Fibroblast of villous mesenchyme (primary cell): ENCODE results near the gene C1orf210. TPM values are rescaled to one million over a fixed set of nuclear protein-coding genes. Genes with fewer than 3 reads are reported as not detected.
A peak's percentile ranks its signal among the peaks of the same experiment; 100 is the strongest.

Experiments used
- DNase-seq: peaks from one replicate; pipeline ENCODE4 v3.0.0-alpha.2; 2010; ENCODE audit warnings: low read depth
- H3K4me3 ChIP-seq: 2 replicates; pipeline ENCODE4 v1.5.1; 2011; ENCODE audit warnings: low read depth, mild to moderate bottlenecking, low read length
- total RNA-seq: library from RNA; depleted of rRNA; stranded (reverse); fragments of >200 nt; gene quantifications from 2 replicates; pipeline ENCODE4 v1.2.3, GENCODE V29; 2012
- TF ChIP-seq, protein P1 (sequence below): IDR thresholded peaks from 2 replicates; pipeline ENCODE4 v1.5.1; 2012; ENCODE audit warnings: low read depth, mild to moderate bottlenecking, low read length; ENCODE audit not compliant: insufficient read depth

Gene C1orf210
- total RNA-seq, 1 donor, result not detected

DNA sequence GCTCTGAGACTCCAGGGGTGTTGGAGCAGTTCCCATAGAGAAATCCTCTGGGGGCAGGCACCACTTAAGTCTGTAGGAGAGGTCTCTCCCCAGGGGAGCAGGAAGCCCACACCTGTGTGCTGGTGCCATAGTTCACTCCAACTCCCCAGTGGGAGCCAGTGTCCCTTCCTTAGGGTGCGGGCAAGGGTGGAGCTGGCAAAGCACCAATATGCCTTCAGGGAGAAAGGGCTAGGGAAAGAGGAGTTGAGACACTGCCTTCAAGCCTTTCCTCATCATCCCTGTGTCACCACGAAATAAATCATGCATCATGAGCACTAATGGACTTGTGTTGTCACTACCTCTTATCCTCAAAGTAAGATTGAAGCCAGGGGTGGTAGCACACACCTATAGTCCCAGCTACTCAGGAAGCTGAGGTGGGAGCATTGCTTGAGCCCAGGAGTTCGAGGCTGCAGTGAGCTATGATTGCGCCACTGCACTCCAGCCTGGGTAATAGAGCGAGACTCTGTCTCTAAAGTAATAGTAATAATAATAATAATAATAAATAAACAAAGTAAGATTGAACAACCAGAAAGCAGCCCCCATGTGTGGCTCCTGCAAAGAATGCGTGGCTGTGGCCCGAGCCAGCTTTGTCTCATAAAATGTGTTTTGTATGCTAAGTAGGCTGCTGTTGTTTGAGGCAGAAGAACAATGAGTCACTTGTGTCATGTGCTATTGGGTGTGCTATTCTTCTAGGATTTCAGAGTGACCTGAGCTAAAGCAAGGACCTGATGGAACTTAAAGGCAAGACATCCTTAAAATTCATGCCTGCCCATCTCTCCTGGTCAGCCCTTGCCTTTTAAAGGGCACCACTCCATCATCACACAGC, 8.7 kb upstream of the C1orf210 start:
- peak; percentile 52 for DNase-seq
- TF ChIP-seq, protein P1, sequence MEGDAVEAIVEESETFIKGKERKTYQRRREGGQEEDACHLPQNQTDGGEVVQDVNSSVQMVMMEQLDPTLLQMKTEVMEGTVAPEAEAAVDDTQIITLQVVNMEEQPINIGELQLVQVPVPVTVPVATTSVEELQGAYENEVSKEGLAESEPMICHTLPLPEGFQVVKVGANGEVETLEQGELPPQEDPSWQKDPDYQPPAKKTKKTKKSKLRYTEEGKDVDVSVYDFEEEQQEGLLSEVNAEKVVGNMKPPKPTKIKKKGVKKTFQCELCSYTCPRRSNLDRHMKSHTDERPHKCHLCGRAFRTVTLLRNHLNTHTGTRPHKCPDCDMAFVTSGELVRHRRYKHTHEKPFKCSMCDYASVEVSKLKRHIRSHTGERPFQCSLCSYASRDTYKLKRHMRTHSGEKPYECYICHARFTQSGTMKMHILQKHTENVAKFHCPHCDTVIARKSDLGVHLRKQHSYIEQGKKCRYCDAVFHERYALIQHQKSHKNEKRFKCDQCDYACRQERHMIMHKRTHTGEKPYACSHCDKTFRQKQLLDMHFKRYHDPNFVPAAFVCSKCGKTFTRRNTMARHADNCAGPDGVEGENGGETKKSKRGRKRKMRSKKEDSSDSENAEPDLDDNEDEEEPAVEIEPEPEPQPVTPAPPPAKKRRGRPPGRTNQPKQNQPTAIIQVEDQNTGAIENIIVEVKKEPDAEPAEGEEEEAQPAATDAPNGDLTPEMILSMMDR, result no peak
- no peak overlapping the region for H3K4me3 ChIP-seq

DNA sequence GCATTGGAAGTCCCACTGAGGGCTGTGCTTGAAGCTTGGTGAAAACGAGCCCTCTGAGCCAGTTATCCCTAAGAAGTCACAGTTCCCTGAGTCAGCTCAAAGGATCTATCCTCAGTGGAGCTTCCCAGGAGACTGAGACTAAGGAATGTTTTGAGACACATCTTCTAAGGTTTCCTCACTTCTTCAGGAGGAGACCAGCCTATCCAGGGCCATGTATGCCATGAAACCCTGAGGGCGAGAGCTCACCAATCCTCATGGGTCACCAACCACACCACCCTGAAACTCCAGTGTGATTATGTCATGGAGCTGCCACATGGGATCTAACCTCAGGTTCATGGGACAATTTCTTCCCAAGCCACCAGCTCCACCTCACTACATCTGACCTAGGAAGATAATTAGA, 7.8 kb upstream of the C1orf210 start:
- DNase-seq, result no peak
- TF ChIP-seq, protein P1, result no peak
- H3K4me3 ChIP-seq, result no peak overlapping the region

DNA sequence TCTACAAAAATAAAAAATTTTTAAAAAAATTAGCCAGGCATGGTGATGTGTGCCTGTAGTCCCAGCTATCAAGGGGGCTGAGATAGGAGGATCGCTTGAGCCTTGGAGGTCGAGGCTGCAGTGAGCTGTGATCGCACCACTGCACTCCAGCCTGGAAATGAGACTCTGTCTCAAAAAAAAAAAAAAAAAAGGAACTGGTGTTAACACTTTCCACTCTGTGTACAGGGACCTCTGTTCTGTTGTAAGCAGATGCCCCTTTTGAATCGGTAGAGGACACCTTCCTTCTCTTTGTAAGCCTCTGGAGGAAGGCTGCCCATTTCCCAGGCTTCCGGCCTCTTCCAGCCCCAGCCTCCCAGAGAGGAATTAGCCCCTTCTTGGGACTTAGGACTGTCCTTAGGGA, 7.3 kb upstream of the C1orf210 start:
- no peak for DNase-seq
- TF ChIP-seq, protein P1, result no peak
- no peak overlapping the region for H3K4me3 ChIP-seq

DNA sequence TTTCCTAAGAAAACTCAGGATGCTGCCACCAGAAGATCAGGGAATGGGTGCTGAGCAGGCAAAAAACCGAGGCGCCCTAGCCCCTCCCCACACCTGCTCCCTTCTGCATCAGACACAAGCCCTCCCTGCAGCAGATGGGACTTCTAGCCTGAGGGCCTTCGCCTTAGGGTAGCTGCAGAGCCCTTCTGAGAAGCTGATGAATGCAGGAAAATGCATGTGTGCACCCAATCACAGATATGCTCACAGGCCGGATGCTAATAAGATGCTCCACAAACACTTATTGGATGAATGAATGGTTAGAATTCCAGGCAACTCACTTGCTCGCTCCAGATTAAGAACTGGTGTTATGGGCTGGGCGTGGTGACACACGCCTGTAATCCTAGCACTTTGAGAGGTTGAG, 6.8 kb upstream of the C1orf210 start:
- DNase-seq, result no peak
- H3K4me3 ChIP-seq, result no peak overlapping the region

DNA sequence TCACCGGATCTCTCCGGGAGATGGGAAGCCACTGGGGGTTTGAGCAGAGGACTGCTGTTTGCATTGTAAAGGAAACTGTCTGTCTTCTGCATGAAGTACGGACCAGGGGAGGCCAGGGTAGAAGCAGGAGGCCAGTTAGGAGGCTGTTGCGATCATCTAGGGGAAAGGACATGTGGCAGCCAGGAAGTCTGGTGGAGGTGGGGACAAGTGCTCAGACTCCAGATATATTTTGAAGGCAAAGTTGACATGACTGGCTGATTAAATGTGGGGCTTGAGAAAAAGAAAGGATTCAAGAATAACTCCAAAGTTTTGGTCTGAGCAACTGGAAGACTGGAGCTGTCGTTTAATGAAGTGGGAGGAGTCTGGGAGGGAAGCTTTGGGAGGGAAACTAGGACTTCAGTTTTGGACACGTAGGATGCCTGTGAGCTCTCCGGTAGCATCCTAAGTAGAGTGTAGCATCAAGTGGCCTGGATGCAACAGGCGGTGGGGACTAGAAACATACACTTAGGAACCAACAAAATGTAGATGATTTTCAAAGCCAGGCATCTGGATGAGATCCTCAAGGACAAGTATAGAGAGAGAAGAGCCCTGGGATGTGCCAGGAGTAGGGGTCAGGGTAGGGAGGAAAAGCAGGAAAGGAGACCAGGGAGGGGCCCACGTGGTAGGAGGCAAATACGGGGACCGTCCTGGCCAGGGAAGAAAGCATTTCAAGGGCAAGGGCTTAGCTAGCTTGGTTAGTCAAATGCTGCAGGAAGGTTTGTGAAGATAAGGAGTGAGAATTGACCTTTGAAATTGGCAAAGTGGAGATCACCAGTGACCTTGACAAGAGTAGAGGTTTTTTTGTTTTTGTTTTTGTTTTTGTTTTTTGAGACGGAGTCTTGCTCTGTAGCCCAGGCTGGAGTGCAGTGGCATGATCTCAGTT, 3.7 kb upstream of the C1orf210 start:
- no peak for DNase-seq
- no peak overlapping the region for H3K4me3 ChIP-seq
- TF ChIP-seq, protein P1, result no peak

More for the DNA sequence above, 6.8 kb upstream of the C1orf210 start:
- TF ChIP-seq, protein P1, result no peak

DNA sequence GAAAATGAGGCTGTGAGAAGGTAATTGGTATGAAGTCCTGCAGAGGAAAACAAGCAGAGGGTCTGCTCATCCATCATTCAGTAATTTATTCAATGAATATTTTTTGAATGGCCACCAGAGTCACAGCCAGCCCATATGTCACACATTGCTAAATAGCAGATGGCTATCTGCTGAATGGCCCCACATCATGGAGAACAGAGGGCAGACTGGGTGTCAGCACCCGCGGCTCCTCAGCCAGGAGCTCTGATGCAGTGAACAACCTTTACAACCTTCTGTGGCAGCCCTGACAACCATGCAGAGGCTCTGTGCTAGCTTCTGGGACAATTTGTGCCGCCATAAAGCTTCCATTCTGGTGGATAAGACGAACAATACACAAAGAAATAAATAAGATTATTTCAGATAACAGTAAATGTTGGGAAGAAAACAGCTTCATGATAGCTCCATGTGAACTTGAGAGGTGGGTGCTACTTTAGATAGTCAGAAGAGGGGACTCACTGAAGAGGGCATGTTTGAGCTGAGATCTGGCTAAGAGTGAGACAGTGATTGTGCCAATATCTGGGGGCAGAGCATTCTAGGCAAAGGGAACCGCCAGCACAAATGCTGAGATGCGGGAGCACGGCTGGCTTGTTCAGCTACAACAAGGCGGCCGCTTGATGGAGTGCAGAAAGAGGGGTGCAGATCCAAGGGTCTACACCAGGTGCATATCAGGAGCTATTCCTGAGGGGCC, 2.8 kb upstream of the C1orf210 start:
- no peak overlapping the region for H3K4me3 ChIP-seq
- no peak for DNase-seq
- TF ChIP-seq, protein P1, result no peak
